ENCODE data around the gene GABRA1. TPM values are rescaled to one million over a fixed set of nuclear protein-coding genes. Genes with fewer than 3 reads are reported as not detected.

Gene GABRA1
- total and polyA plus RNA-seq, 2 donors = 0.66 to 2.7 TPM

GRCh38 chr5:161934486-161934885, 86.6 kb downstream of the GABRA1 start:
- Histone ChIP-seq H3K9me3 (ENCODE audit: control insufficient read depth in 2 of 2, insufficient read depth in 1 of 2, low read length in 1 of 2) (no peaks in the 10 kb centered on the region), H3K27me3 (ENCODE audit: control insufficient read depth in 2 of 2, insufficient read depth in 1 of 2, low read length in 1 of 2) (no peaks in the 10 kb centered on the region), H3K27ac (ENCODE audit: low read depth in 1 of 2, low read length in 1 of 2) (no peak overlapping the region), H3K36me3 (ENCODE audit: control insufficient read depth in 2 of 2, insufficient read depth in 2 of 2, low read length in 1 of 2) (no peaks in the 10 kb centered on the region), H3K4me3 (ENCODE audit: low read length in 2 of 2) (no peak overlapping the region), H3K4me1 (ENCODE audit: control insufficient read depth in 2 of 2, insufficient read depth in 2 of 2, low read length in 2 of 2) (no peaks in the 10 kb centered on the region)
- DNase-seq (ENCODE audit: low read depth in 6 of 9, low spot score in 9 of 9) = no peak
- WGBS = 90% methylated on average over 3 of the region's 3 CpGs

GRCh38 chr5:161944974-161945373, 97.1 kb downstream of the GABRA1 start:
- 91% methylated on average over 1 of the region's 1 CpG for WGBS

DNA sequence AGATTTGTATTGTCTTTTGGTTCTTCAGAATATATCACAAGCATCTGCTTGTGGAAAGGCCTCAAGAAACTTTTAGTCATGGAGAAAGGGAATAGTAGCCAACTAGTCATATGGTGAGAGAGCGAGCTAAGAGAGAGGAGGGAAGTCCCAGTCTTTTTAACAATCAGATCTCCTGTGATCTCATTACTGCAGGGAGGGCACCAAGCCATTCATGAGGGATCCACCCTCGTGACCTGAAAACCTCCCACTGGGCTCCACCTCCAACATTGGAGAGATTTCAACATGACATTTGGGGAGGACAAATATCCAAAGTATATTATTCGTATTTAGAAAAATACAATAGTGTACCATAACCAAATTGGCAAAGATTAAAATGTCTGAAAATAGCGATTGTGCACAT, 99.0 kb downstream of the GABRA1 start:
- 83% methylated on average over 4 of the region's 4 CpGs for WGBS
- Histone ChIP-seq H3K4me1 (ENCODE audit: control insufficient read depth in 2 of 2, insufficient read depth in 2 of 2, low read length in 2 of 2) (no peaks in the 10 kb centered on the region), H3K9me3 (ENCODE audit: control insufficient read depth in 2 of 2, insufficient read depth in 1 of 2, low read length in 1 of 2) (no peaks in the 10 kb centered on the region), H3K27me3 (ENCODE audit: control insufficient read depth in 2 of 2, insufficient read depth in 1 of 2, low read length in 1 of 2) (no peaks in the 10 kb centered on the region), H3K4me3 (ENCODE audit: low read length in 2 of 2) (no peak overlapping the region), H3K36me3 (ENCODE audit: control insufficient read depth in 2 of 2, insufficient read depth in 2 of 2, low read length in 1 of 2) (no peaks in the 10 kb centered on the region), H3K27ac (ENCODE audit: low read depth in 1 of 2, low read length in 1 of 2) (no peak overlapping the region)
- DNase-seq (ENCODE audit: low read depth in 6 of 9, low spot score in 9 of 9) = no peak

More at GRCh38 chr5:161944974-161945373, 97.1 kb downstream of the GABRA1 start:
- Histone ChIP-seq H3K4me3 (ENCODE audit: low read length in 2 of 2) (no peak overlapping the region), H3K27me3 (ENCODE audit: control insufficient read depth in 2 of 2, insufficient read depth in 1 of 2, low read length in 1 of 2) (no peaks in the 10 kb centered on the region), H3K9me3 (ENCODE audit: control insufficient read depth in 2 of 2, insufficient read depth in 1 of 2, low read length in 1 of 2) (no peaks in the 10 kb centered on the region), H3K4me1 (ENCODE audit: control insufficient read depth in 2 of 2, insufficient read depth in 2 of 2, low read length in 2 of 2) (no peaks in the 10 kb centered on the region), H3K36me3 (ENCODE audit: control insufficient read depth in 2 of 2, insufficient read depth in 2 of 2, low read length in 1 of 2) (no peaks in the 10 kb centered on the region), H3K27ac (ENCODE audit: low read depth in 1 of 2, low read length in 1 of 2) (no peak overlapping the region)
- no peak for DNase-seq (ENCODE audit: low read depth in 6 of 9, low spot score in 9 of 9)

Other genes starting within 250 kb of the GABRA1 start
- not detected for gene GABRA6, start 162.4 kb upstream of the GABRA1 start, total RNA-seq
- not detected for gene GABRA6, start 162.4 kb upstream of the GABRA1 start, polyA plus RNA-seq
- 0.05 TPM for gene GABRG2, start 219.7 kb downstream of the GABRA1 start, total RNA-seq
- gene GABRG2, start 219.7 kb downstream of the GABRA1 start, polyA plus RNA-seq = 0.18 TPM